HG03457 (cell line): ENCODE results near the gene GPC6.
"Not testable (repeated sequence)": the region's sequence is repeated elsewhere in the genome, so short reads cannot be mapped to it uniquely, and the experiment has no call there.

Source experiments
- ATAC-seq: cut with Tn5 transposase; IDR thresholded peaks from one replicate; pipeline ENCODE4 v1.9.1; 2021; ENCODE audit warnings: moderate number of reproducible peaks; ENCODE audit not compliant: unreplicated experiment

GPC6 gene

DNA sequence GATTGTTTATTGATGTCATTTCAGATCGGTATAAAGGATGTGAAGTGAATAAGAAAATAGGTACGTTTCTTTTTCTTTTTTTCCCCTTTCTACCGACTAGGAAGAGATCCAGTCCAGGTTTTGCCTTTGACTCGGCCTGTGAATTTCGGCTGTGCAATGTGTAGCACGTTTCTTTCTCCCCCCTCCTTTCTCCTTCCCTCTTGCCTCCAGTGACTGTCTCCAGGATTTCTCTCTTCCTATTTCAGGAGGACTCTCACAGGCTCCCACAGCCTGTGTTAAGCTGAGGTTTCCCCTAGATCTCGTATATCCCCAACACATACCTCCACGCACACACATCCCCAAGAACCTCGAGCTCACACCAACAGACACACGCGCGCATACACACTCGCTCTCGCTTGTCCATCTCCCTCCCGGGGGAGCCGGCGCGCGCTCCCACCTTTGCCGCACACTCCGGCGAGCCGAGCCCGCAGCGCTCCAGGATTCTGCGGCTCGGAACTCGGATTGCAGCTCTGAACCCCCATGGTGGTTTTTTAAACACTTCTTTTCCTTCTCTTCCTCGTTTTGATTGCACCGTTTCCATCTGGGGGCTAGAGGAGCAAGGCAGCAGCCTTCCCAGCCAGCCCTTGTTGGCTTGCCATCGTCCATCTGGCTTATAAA, at the start of gene GPC6:
Gene GPC6, plus strand, starts transcription at position 185 of the 657 bp plus-strand sequence.
- no peak for ATAC-seq

DNA sequence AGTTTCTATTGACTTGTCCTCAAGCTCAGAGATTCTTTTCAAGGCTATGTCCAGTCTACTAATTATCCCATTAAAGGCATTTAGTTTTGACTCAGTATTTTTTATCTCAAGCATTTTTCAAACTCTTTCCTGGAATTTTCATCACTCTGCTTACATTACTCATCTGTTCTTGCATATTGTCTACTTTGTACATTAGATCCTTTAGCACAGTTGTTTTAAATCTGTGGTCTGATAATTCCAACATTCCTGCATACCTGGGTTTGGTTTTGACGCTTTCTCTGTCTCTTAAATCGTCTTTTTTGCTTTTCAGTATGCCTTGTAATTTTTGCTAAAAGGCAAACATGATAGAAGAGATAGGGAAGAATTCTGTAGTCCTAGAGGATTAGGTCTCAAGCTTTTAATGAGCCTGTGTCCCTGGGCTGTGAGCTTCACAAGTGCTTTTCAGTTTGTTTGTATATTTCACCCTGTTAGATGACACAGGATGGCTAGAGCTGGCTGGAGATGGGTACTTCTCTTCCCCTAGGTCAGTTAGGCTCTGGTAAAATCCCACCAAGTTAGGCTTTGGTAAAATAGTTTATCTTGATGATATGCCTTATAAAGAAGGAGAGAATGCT, 46.1 kb upstream of the GPC6 start:
- ATAC-seq: no peak

DNA sequence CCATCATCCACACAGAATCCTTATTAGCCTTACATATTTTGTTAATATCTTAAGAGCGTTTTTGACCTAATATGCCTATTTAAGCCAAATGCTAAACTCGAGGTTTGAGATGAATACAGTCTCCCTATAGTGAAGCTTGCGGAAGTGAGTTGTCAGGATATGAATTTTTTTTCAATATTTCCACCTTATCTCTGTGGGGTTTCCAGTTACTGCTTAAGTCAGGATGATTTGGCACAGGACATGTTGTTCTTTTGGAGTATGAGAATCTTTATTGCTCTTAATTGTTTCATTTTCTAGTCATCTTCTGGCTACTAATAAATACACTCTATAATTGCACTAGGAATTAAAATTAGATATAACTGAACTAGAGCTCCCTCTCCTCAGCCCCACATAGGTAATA, 44.2 kb upstream of the GPC6 start:
- ATAC-seq: no peak

DNA sequence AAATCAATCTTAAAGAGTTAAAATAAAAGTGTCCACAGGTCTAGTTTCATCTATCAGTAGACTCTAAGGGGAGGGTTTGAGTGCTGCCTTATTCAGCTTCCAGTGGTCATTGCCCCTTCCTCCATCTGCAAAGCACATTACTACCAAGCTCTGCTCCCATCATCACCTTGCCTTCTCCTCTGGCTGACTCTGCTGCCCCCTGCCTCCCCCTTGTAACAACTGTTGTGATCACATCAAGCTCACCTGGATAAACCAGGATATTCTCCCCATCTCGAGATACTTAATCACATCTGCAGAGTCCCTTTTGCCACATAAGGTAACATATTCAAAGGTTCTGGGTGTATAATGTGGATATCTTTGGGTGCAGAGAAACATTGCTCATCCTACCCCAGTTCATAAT, 43.3 kb upstream of the GPC6 start:
- ATAC-seq: no peak

DNA sequence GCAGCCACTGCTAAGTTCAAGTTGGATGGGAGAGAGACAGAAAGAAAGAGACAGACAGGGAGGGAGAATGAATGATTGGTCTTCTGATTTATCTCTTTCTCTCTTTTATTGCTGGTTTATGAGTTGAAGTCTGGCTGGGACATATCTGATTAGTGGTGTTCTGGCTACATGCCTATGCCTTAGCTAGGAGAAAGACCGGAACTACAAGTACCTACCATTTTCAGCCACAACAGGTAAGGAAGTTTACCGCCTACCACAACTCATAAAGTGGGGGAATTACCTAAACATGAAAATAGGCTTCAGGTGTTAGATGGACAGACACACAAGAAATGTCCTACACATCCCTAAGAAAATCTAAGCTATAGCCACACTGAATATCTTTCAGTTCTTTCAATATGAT, 36.6 kb upstream of the GPC6 start:
- ATAC-seq: no peak

DNA sequence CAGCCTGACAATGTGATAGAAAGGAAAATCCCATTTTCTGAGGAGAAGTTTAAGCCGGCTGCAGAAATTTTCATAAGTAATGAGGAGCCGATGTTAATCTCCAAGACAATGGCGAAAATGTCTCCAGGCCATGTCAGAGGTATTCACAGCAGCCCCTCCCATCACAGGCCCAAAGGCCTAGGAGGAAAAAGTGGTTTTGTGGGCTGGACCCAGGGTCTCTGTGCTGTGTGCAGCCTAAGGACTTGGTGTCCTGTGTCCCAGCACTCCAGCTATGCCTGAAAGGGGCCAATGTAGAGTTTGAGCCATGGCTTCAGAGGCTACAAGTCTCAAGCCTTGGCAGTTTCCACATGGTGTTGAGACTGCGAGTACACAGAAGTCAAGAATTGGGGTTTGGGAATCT, 32.9 kb upstream of the GPC6 start:
- no peak for ATAC-seq

DNA sequence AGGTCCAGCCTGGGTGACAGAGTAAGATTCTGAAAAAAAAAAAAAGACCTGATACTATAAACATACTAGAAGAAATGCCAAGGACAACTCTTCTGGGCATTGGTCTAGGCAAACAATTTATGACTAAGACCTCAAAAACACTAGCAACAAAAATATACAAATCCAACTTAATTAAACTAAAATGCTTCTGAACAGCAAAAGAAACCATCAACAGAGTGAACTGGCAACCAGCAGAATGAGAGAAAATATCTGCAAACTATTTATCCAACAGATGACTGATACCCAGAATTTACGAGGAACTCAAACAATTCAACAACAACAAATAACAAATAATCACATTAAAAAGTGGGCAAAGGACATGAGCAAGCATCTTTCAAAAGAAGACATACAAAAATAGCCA, 26.8 kb upstream of the GPC6 start:
- no peak for ATAC-seq

DNA sequence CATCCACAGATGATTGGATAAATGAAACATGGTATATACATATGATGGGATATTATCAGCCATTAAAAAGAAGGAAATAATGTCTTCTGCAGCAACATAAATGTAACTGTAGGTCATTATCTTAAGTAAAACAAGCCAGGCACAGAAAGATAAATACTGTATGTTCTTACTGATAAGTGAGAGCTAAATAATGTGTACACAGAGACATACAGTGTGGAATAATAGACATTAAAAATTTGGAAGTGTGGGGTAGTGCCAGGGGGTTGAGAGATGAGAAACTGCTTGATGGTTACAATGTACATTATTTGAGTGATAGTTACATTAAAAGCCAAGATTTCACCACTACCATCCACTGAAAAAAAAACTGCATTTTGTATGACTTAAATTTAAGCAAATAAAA, 26.0 kb upstream of the GPC6 start:
- no peak for ATAC-seq

DNA sequence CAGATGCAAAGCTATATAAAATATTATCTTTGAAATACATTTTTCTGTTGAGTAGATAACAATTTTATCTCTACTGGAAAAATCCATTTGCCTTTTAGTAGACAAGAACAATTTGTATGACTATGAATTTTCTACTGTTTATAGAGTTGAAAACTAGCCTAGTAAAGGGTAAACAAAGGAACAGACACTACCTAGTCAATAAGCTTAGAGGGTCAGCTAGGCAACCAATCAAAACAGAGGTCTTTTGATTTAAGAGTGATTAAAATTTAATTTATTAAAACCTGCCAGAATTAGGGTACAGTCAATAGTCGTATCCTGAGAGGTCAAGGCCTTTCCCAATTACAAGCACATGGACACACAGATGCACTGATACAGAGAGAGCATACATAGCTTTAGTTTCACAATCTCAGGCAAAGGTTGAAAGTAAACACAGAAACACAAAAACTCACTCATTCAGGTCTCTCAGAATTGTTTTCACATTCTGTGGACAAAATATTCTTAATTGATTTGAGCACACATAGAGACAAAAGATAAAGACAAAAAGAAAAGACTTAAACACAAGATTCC, 24.5 kb upstream of the GPC6 start:
- no peak for ATAC-seq

DNA sequence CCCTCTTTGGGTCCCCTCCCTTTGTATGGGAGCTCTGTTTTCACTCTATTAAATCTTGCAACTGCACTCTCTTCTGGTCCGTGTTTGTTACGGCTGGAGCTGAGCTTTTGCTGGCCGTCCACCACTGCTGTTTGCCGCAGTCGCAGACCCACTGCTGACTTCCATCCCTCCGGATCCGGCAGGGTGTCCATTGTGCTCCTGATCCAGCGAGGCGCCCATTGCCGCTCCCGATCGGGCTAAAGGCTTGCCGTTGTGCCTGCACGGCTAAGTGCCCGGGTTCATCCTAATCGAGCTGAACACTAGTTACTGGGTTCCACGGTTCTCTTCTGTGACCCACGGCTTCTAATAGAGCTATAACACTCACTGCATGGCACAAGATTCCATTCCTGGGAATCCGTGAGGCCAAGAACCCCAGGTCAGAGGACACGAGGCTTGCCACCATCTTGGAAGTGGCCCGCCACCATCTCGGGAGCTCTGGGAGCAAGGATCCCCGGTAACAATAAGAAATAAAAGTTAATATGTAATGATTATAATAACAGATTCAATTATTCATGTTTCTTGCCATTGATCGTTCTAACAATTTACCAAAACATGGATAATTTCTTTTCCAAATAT, 19.7 kb upstream of the GPC6 start:
- ATAC-seq: not testable (repeated sequence)

DNA sequence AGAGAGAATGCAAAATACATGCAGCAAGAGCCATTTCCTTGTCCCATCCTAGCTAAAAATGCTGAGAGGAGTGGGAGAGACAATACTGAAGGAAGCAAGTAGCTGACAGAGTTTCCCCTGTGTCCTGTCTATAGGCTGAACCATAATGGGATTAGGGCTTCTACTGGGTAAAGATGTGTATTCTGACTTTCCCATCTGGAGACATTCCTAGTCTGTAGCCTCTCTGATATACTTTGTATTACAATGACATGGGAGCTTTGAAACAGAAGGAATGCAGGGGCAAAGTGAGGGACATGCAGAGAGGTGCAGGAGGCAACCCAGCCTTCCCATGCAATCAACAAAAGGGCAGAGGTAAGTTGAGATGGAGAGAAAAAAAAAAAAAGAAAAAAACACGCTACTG, 10.5 kb upstream of the GPC6 start:
- no peak for ATAC-seq

DNA sequence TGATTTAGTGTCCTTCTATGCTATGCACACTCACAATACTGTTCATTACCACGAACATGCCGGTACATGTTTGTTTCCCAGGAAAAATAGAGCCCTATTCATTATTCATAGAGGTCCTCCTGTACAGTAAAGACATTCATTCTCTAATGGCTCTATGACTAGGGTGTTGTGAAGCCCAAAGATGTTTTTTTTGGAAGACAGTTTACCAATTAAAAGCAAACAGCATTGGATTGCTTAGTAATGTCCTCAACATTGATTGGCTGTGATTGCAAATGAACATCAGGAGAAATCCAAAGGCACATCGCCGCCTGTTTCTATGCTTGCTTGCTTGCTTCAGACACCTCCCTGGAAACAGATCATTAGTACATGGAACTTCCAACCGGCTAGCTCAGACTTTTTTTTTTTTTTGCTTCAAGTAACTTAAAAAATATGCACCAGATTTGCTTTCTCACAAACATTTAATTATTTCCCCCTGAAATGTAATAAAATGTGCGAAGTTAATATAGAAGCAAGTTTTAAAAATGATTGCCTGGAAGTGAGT, 8.8 kb upstream of the GPC6 start:
- ATAC-seq: no peak

DNA sequence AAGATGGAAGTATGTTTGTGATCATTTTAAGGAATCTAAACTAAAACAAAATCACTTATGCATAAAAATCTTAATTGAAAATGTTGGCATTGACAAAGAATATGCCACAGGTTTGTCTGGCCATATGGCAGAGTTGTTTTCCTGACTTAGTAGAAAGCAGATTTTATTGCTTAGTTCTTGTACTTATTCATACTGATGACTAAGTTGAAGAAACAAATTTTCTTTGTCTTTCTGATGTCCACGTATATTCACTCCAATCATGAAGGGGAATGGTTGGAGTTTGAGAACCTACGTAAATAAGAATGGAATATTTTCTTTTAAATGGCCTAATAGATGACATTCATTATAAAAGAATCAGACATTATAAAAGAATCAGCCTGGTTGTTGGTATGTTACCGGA, 8.0 kb upstream of the GPC6 start:
- ATAC-seq: no peak

DNA sequence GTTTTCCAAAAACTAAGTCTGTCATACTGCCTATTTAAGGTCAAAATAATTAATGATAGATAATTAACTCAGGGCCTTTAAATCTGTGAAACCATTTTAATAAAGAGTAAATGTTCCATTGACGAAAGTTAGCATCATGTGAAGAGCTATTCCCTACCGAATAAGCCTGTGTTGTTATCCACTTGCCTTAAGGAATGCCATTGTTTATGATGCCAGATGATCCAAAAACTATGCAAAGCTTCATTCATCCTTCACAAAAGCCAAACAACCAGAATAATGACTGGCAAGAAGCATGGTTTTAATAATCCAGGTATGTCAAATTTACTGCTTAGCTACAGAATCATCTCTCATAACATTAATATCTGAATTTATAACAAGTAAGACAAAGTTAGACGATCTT, 6.5 kb upstream of the GPC6 start:
- ATAC-seq: no peak

DNA sequence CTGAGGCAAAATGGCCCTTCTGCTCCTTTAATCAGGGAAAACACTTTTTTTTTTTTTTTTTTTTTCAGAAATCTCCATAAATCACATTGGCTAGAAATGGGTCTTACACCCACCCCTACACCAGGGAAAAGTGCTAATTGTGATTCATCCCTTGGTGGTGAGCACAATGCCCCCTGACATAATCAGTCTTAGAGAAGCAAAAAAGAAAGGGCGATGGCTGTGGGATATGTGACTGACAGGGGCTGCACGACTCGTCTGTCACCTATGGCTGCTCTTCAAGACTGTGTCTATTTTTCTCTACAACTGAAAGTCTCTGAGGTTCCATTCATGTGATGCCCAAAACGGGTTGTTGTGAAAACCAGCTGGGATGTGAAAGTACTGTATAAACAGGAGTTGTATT, 3.6 kb upstream of the GPC6 start:
- ATAC-seq: no peak

DNA sequence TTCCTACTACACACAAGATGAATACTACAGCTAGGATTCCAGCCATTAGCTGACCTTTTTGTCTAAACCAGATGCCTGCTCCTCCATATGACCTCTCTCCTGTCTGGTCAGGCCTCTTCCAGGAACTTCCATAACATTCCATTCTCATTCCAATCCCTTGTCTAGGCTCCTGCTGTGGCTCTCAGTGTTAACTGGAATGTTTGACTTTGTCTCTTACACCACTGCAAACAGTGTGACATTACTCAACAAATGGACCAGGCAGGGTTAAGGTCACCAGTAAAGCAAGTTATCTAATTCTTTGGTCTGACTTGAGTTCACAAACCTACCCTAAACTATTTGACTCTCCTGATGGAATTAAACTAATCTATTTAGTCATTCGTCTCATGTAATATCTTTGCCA, 2.1 kb upstream of the GPC6 start:
- no peak for ATAC-seq

DNA sequence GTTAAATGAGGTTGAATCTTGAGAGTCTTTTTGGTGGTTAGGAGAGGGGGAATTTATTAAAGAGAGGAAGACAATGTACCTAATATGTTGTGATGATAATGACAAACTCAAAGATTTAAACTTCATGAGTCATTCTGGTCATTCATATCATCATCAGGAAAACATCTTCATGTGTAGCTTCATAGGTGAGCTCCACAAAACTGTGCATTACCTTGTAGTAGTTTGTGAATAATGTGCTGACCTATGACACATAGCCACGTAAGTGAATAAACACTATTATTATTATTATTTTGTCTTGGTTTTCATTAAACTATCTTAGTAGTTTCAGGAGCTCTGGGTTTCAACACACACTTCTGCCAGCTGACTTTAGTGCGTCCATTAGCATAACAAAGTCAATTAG, 997 bp upstream of the GPC6 start:
- ATAC-seq: no peak

DNA sequence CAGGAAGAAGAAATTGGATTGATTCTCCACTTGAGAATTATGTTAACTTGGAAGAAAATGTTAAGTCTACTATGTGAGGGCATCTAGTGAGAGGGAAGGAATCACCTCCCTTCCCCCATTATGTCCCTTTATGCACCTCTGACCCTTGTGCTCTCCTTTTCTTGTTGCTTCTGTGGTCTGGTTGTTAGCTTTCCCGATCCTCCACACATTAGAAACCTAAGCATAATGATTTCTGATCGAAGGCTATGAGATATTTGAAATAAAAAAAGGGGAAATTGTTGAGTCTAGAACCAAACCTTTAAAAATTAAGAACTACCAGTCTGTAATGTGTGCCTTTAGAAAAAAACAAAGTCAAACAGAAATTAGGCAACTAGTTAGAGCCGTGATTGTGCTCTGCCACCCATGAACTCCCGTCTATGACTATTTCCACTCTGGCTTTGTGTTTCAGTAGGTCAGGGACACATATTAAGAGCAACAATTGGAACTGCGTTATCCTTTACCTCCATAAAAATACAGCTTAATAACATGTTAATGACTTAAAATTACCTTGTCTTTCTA, 463 bp upstream of the GPC6 start:
- ATAC-seq: no peak

DNA sequence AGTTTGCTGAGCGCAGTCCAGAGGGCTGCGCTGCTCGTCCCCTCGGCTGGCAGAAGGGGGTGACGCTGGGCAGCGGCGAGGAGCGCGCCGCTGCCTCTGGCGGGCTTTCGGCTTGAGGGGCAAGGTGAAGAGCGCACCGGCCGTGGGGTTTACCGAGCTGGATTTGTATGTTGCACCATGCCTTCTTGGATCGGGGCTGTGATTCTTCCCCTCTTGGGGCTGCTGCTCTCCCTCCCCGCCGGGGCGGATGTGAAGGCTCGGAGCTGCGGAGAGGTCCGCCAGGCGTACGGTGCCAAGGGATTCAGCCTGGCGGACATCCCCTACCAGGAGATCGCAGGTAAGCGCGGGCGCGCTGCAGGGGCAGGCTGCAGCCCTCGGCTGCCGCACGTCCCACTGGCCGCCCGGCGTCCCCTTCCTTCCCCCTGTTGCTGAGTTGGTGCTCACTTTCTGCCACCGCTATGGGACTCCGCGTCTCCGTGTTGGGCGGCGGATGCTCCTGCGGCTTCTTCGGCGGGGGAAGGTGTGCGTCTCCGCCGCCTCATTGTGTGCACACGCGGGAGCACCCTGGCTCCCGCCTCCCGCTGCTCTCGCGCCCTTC, 772 bp downstream of the GPC6 start:
- no peak for ATAC-seq

DNA sequence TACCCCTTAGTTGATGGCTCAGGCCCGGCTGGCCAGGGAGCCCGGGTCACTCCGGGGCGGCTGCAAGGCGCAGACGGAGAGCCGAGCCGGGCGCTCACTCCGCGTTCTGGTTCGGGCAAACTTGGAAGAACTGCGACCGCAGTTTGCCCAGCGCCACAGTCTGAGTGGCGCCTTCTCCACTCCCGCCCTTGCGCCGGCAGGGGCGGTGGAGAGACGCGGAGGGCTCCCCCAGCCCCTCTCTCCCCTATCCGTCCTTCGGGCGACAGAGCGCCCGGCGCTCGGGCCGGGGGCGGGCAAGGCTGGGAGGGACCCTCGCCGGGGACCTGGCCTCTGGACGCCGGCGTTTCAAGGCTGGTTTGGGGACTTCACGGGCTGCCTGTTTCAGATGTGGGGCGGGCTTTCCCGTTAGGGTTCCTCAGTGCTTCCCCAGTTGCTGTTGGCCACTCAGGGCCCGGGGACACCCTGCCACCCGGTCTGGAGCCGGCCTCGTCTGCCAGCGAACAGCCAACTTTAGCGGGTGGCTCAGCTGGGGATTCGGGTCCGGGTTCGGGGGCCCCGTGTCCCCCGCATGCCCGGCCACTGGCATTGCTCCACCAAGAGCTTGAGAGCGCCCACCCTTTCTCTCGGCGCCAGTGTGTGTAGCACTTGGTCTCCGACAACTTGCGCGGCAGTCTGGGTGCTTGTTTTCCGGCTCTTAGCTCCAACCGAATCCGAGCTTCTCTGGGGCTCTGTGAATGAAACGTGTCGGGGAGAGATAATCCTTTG, 1.5 kb downstream of the GPC6 start:
- ATAC-seq: no peak

DNA sequence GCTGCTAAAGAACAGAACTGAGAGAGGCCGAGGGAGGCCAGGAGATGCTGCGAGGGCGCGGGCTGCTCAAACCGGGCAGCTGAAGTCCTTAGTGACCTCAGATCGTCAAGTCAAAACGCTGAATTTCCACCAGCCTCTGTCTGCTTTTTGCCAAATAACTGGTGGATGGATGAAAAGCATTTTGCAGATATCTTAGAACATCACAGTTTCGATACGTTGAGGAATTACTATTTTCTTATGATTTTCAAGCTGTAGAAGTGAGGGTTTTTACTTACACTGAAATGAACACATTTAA, 2.0 kb downstream of the GPC6 start:
- no peak for ATAC-seq
